Nephron progenitor cell (in vitro differentiated cells): ENCODE measurements around the gene TMEM41B.

Source experiments
- DNase-seq: peaks from one replicate; pipeline ENCODE4 v3.0.0; 2021
- H3K27ac Mint-ChIP-seq: 2 replicates; pipeline ENCODE4 v1.8.0; 2021; ENCODE audit warnings: mild to moderate bottlenecking, moderate library complexity, mixed read lengths
- H3K27me3 Mint-ChIP-seq: 2 replicates; pipeline ENCODE4 v1.8.0; 2021; ENCODE audit warnings: mild to moderate bottlenecking, low read depth, mixed read lengths; ENCODE audit not compliant: poor library complexity
- H3K36me3 Mint-ChIP-seq: 2 replicates; pipeline ENCODE4 v1.8.0; 2021; ENCODE audit warnings: low read depth, mixed read lengths
- H3K4me1 Mint-ChIP-seq: 2 replicates; pipeline ENCODE4 v1.8.0; 2021; ENCODE audit warnings: mixed read lengths
- H3K4me3 Mint-ChIP-seq: 2 replicates; pipeline ENCODE4 v1.8.0; 2021; ENCODE audit warnings: mild to moderate bottlenecking, moderate library complexity, mixed read lengths
- H3K9me3 Mint-ChIP-seq: 2 replicates; pipeline ENCODE4 v1.8.0; 2021; ENCODE audit warnings: mild to moderate bottlenecking, moderate library complexity, mixed read lengths
- CTCF ChIP-seq: fragments of 200-600 bp; sonication (generic); IDR thresholded peaks from 2 replicates; pipeline ENCODE4 v1.5.0; 2021; ENCODE audit warnings: antibody characterized with exemption

The TMEM41B gene

GRCh38 chr11:9269492-9270013, 44.8 kb downstream of the TMEM41B start:
- no peak for DNase-seq

GRCh38 chr11:9267680-9268079, 46.7 kb downstream of the TMEM41B start:
- H3K27me3 Mint-ChIP-seq = no peaks in the 10 kb centered on the region
- H3K9me3 Mint-ChIP-seq = peaks cover 9% of the 10 kb centered on the region
- TF ChIP-seq CTCF = no peak
- no peak overlapping the region for H3K27ac Mint-ChIP-seq
- no peak for DNase-seq
- H3K4me3 Mint-ChIP-seq = no peak overlapping the region
- H3K4me1 Mint-ChIP-seq = peaks cover 40% of the 10 kb centered on the region
- H3K36me3 Mint-ChIP-seq = peaks cover 9% of the 10 kb centered on the region

More at GRCh38 chr11:9269492-9270013, 44.8 kb downstream of the TMEM41B start:
- H3K27me3 Mint-ChIP-seq = no peaks in the 10 kb centered on the region
- no peak for TF ChIP-seq CTCF
- no peak overlapping the region for H3K4me3 Mint-ChIP-seq
- peaks cover under 1% of the 10 kb centered on the region for H3K36me3 Mint-ChIP-seq
- peaks cover 9% of the 10 kb centered on the region for H3K9me3 Mint-ChIP-seq
- no peak overlapping the region for H3K27ac Mint-ChIP-seq
- H3K4me1 Mint-ChIP-seq = peaks cover 27% of the 10 kb centered on the region

- H3K27ac Mint-ChIP-seq = no peak overlapping the region
- peaks cover 6% of the 10 kb centered on the region for H3K9me3 Mint-ChIP-seq
- no peak overlapping the region for H3K4me3 Mint-ChIP-seq
- H3K36me3 Mint-ChIP-seq = peaks cover 14% of the 10 kb centered on the region
- peaks cover 46% of the 10 kb centered on the region for H3K4me1 Mint-ChIP-seq
- no peak for DNase-seq
- TF ChIP-seq CTCF = no peak
- H3K27me3 Mint-ChIP-seq = no peaks in the 10 kb centered on the region
These were observed 47.5 kb downstream of the TMEM41B start for GRCh38 chr11:9266926-9267325.

- peaks cover 21% of the 10 kb centered on the region for H3K36me3 Mint-ChIP-seq
- no peak for TF ChIP-seq CTCF
These were observed 48.2 kb downstream of the TMEM41B start for GRCh38 chr11:9266132-9266736.

GRCh38 chr11:9265211-9266131, 48.9 kb downstream of the TMEM41B start, which contains the start of gene DENND5A:
TSS of gene DENND5A (minus strand) at chr11:9265350. CDS start at chr11:9265069, 281 bp downstream.
- Mint-ChIP-seq H3K9me3 (peaks cover 3% of the 10 kb centered on the region), H3K4me3 (peak within 1 kb of the TSS; percentile 91), H3K36me3 (peaks cover 25% of the 10 kb centered on the region), H3K27ac (peak within 1 kb of the TSS; percentile 98), H3K27me3 (no peaks in the 10 kb centered on the region), H3K4me1 (peaks cover 59% of the 10 kb centered on the region)
- no peak for TF ChIP-seq CTCF
- peak; percentile 92 for DNase-seq

More at GRCh38 chr11:9266132-9266736, 48.2 kb downstream of the TMEM41B start:
- Mint-ChIP-seq H3K27me3 (no peaks in the 10 kb centered on the region), H3K9me3 (peaks cover 3% of the 10 kb centered on the region), H3K4me1 (peaks cover 53% of the 10 kb centered on the region), H3K27ac (peak overlapping the region; percentile 98), H3K4me3 (peak overlapping the region; percentile 83)
- DNase-seq = no peak
